Effector CD4-positive, alpha-beta T cell (primary cell): ENCODE data around the gene DYRK1B.

Source experiments
- DNase-seq: peaks from one replicate; pipeline ENCODE4 v3.0.0-alpha.2; 2020

Gene DYRK1B

DNA sequence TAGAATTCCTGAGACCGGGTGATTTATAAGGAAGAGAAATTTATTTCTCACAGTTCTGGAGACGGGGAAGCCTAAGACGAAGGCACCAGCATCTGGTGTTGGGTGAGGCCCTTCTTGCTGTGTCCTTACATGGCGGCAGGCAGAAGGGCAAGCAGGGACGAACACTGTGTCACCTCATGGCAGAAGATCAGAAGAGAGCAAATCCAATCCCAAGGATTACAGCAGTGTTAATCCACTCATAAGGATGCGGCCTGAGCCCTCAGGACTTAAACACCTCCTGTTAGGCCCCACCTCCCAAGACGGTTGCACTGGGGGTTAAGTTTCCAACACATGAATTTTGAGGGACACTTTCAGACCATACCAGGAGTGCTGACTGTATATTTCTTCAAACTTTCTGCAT, 18.9 kb upstream of the DYRK1B start:
- DNase-seq = no peak

DNA sequence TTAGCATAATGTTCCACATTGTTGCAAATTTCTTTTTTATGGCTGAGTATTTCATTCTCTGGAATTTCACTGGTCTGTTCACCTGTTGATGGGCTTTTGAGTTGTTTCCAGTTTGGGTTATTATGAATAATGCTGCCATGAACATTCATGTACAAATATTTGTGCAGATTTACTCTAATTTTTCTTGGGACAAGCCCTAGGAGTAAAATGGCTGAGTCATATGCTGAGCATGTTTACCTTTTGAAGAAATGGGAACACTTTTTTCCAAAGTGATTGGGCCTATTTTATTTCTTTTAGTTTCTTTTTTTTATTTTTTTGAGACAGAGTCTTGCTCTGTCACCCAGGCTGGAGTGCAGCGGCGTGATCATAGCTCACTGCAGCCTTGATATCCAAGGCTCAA, 16.9 kb upstream of the DYRK1B start:
- DNase-seq = no peak

GRCh38 chr19:39848392-39848791, 14.4 kb upstream of the DYRK1B start:
- DNase-seq = no peak

- no peak for DNase-seq
Observed at GRCh38 chr19:39847525-39847924, 13.6 kb upstream of the DYRK1B start.

DNA sequence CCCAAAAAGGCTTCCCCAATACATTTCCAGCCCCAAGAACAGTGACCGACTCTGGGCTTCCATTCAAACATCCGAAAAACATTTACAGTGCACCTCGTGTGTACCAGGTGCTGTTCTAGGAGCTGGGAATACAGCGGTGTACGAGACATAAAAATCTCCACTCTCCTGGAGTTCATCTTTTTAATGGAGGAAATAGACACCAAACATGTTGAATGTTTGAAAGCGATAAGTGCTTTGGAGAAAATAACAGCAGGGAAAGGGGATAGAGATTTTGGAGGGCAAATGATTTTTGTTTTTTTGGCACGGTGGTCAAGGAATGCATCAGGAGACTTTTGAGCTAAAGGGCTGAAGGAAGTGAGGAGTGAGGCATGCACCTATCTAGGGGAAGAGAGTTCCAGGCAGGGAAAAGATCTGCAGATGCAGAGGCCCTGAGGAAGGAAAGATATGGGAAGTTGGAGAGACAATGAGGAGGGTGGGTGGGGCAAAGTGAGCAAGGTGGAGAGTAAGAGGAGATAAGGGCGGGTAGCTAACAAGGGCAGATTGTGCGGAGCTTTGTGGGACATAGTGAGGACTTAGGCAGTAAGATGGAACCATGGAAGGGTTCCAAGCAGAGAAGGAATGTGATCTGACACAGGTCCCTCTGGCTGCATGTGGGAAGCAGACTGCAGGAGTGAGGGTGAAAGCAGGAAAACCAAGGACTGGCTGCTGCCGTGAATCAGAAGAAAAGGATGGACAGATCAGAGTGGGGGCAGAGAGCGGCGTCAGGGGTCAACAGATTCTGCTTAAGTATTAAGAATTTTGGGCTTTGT, 12.9 kb upstream of the DYRK1B start:
- DNase-seq = no peak

DNA sequence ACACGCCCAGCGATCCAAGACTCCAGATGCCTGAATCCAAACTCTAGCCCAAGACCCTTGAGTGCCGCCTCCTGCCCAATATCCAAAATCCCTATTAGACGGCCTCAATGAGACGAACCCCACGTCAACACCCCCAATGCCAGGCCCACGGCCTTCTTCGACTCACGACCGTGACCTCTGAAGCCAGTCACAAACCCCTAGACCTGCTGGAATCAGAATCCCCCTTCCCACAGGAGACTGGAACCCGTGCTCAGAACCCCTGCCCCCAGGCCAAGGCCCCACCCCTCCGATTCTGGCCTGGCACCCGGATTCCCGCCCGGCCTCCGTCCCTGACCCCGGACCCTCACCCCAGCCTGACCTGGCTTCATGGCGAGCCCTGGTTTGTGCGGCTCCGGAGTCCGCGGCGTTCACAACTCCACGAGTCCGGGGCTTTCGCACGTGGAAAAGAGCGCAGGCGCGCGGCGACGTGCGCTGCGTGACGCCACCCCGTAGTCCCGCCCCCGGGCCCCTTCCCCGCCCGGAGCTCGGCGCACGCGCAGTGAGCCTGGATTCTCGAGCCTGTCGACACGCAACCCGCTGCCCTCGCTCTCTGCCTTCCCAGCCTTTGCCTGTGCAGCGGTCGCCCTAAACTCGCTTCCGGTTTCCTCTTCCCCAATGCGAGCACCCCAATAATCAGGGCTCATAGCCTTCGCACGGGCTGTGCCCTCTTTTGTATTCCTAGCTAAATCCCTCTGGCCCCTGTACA, 12.1 kb upstream of the DYRK1B start, which contains the start of gene FBL:
Gene FBL, minus strand, starts transcription at position 447 of the 745 bp plus-strand sequence. Its CDS starts 79 bp downstream, at position 368.
- peak; percentile 98 for DNase-seq

DNA sequence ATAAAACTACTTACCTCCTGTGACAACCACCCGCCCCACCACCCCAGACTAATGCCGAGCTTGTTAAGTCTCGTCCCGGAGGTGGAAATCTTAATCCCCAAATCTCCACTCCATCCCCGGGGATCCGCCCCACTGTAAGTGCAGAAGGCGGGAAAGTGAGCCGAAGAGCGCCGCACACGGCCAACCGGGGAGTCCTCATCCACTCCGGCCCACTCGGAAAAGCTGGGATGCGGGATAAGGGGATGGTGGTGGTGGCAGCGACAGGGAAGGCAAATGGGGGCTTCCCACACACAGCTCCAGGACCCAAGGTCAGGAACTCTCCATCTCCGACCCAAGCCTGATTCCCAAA, 11.6 kb upstream of the DYRK1B start:
- DNase-seq = no peak

DNA sequence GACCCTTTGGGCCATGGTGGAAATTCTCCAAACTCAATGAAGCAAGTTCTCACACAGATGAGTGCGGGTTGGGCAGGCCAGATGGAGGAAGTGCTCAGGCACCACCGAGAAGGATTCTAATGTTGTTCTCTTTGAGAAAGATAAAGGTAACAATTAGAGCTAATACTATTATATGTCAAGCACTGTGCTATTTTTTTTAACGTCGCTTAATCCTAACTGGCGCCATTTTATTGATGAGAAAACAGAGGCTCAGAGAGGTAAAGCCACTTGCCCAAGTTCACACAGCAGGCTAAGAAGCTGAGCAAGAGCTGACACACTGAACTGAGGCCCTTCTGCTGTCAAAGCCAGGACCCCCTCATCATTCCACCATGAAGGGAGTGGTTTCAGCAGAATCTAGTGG, 11.2 kb upstream of the DYRK1B start:
- DNase-seq = no peak

GRCh38 chr19:39843919-39844793, 10.2 kb upstream of the DYRK1B start:
- peak; percentile 34 for DNase-seq

GRCh38 chr19:39842693-39843435, 8.9 kb upstream of the DYRK1B start:
- no peak for DNase-seq

GRCh38 chr19:39841041-39841440, 7.1 kb upstream of the DYRK1B start:
- DNase-seq = no peak

- DNase-seq = no peak
Observed at GRCh38 chr19:39840492-39840891, 6.5 kb upstream of the DYRK1B start.

DNA sequence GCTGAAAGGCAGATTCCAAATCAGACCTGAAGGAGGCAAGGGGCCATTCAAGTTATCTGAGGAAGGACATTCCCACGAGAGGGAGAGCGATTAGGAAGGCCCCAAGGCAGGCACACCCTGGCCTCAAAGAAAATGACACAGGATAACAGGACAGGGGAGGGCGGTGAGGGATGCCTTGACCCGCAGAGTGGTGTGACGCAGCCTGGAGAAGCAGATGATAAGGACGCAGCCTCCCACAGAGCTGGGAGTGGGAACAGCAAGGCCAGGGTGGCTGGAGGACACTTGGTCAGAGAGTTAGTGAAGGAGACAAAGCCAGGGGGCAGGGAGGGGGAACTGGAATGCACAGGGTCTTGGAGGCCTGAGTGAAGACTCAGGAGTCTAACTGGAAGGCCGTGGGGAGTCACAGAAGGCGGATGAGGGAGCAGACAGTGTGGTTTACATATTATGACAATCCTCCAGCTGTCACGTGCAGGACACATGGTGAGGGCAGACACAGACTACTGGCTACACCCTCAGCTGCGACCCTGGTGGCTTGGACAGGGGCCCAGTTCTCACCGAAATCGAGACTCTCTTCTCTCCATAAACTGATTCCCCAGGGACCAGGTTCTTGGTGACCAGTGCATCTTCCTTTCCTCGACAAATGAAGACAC, 5.8 kb upstream of the DYRK1B start:
- no peak for DNase-seq

DNA sequence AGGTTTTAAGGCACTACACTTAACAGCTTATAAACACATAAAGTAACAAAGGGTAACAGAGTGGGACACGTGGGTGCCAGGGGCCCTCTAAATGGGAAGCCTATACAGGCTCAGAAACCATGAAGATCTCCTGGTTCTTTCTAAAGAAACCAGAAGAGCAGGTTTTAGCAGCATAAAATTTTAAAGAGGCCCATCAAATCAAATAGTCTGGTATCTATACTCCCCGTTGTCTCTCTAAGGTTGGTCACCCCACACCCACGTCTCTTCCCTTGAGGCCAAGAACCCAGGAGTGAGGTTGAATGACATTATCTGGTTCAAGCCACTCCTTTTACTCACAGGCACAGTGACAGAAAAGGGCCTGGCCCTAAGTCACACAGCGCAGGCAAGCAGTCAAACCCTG, 4.6 kb upstream of the DYRK1B start:
- DNase-seq = no peak

DNA sequence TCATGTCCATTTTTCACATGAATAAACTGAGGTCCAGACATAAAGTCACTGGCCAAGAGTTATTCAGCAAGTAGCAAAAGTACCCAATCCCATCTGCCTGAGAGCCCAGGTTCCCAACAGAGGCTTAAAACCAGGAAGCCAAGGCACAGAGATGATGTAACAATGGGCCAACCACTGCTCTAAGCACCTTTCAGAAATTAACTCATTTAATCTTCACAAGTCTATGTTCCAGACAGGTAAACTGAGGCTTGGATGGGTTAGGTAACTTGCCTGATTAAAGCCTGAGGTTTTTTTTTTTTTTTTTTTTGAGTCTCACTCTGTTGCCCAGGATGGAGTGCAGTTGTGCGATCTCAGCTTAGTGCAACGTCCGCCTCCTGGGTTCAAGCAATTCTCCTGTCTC, 4.0 kb upstream of the DYRK1B start:
- DNase-seq = no peak

DNA sequence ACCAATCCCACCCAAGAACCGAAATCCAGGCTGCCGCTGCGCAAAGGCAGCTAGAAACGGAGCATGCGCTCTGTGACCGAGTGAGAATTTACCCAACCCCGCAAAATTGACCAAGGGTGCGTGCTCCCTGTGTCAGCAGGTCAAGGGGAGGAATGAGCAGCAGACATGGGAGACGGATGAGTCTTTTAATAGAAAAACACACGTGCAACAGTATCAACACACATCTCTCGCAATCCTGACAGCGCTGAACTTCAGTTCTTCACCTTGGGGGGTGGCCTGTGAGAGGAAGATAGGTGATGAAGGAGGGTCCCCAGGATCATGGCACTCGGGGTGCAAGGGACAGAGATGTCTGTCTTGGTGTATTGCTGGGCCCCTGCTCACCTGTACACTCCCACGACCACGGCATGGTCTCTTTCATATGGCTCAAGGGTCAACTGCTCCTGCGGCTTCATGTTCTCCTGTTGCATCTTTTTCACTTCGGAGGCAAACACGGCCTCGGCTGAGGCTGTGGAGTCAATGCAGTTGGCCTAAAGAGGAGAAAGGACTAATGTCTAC, 402 bp upstream of the DYRK1B start:
- no peak for DNase-seq

DNA sequence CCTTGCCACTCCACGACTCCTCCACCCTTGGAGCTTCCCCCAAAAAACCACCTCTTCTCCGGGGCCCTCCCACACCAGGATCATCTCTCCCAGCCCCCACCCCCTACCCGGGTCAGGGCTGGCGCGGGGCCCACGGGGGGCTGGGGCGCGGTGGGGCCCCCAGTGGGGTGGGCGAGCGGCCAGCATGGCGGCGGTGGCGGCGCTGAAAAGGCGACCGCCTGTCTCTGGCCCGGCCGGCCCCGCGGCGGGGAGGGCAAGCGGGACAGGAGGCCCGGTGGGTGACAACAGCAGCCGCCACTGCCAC, 850 bp downstream of the DYRK1B start:
- DNase-seq = no peak

DNA sequence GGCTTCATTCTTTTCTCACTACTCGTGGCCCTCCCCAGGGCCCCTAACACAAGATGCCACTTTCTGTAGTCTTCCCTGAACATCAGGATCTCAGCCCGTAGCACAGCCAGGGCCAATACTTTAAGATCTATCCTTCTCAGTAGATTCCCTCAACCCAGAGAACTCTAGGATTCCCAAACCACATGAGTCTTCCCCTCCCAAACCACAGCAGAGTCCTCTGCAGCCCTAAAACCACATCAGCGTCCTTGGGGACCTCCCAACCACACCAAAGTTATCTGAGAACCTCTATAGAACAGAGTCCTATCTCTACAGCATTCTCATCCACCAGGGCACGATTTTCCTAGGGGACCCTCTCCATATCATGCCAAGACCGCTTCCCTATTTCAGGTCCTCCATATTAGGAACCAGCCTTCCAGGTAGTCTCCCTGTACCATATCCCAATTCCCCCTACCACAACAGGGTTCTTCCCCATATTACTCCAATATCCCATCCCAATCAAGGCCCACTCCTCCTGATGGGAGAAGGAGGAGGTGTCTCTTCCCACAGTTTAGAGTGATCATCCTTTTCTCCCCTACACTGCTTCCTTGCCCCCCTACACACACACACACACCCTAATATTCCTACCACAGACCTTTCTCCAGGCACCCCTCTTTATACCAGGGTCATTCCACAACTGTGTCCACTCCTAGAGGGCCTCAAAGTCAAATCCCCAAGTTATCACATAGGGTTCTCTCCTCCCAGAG, 1.4 kb downstream of the DYRK1B start:
- no peak for DNase-seq

DNA sequence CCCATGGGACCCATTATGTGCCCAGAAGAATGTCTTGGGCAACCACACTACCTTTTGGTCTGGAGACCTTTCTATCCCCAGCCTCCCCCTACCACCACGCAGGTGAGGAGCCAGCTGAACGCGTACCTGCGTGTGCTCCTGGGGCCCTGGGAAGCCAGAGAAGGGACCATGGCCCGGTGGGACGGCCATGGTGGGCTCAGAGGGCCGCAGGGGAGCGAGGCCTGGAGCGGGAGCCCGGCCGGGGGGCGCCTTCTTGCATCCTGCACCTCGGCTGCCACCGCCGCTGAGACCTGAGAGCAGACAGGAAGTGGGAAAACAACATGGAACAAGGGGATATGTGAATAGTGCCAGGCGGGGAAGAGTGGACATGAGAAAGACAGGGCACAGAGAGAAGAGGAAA, 2.3 kb downstream of the DYRK1B start:
- DNase-seq = no peak

GRCh38 chr19:39830847-39831246, 3.1 kb downstream of the DYRK1B start:
- DNase-seq = no peak

GRCh38 chr19:39830406-39830805, 3.6 kb downstream of the DYRK1B start:
- no peak for DNase-seq
